Measurements from ENCODE around the gene SLC12A2.

DNA sequence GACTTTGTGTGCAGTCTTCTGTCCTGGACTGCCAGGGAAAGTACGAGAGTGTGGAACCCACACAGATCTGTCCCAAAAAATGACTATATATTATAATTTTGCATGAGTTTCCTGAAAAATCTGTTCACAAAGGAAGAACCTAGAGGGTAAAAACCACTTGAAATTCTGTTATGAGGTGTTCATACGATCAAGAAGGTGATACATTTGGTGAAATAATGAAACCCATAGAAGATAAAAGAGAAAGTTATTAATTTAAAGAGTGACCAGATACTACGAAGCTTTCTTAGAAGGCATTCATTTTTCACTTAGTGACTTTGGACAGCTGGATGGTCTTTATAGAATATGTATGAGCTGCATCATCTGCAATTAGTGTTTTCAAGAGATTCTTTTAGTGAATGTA lies 32.9 kb downstream of the SLC12A2 start:
- TF ChIP-seq, protein P1, sequence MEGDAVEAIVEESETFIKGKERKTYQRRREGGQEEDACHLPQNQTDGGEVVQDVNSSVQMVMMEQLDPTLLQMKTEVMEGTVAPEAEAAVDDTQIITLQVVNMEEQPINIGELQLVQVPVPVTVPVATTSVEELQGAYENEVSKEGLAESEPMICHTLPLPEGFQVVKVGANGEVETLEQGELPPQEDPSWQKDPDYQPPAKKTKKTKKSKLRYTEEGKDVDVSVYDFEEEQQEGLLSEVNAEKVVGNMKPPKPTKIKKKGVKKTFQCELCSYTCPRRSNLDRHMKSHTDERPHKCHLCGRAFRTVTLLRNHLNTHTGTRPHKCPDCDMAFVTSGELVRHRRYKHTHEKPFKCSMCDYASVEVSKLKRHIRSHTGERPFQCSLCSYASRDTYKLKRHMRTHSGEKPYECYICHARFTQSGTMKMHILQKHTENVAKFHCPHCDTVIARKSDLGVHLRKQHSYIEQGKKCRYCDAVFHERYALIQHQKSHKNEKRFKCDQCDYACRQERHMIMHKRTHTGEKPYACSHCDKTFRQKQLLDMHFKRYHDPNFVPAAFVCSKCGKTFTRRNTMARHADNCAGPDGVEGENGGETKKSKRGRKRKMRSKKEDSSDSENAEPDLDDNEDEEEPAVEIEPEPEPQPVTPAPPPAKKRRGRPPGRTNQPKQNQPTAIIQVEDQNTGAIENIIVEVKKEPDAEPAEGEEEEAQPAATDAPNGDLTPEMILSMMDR (IDR thresholded peaks at IDR 0.05) = no peak
- no peak for TF ChIP-seq EZH2 (IDR thresholded peaks at IDR 0.05; ENCODE audit: borderline replicate concordance, insufficient read depth, low read depth, low read length, poor library complexity, severe bottlenecking)
